ENCODE results near the gene ZBTB5.
"Not testable (repeated sequence)": the region's sequence is repeated elsewhere in the genome, so short reads cannot be mapped to it uniquely, and the experiment has no call there.

Gene ZBTB5

GRCh38 chr9:37408933-37409710, 56.1 kb downstream of the ZBTB5 start:
- peak; percentile 66 to 72 (median 68) for DNase-seq
- H3K36me3 ChIP-seq (ENCODE audit: control insufficient read depth, insufficient read depth, low read length): no peaks in the 10 kb centered on the region
- H3K9me3 ChIP-seq (ENCODE audit: control insufficient read depth, low read length): no peaks in the 10 kb centered on the region
- no peak overlapping the region for H3K27ac ChIP-seq (ENCODE audit: insufficient read depth, low read length, poor library complexity, severe bottlenecking)
- H3K27me3 ChIP-seq (replicated peaks; ENCODE audit: control insufficient read depth, insufficient read depth, low read length, poor library complexity, severe bottlenecking): no peaks in the 10 kb centered on the region
- H3K4me3 ChIP-seq (ENCODE audit: insufficient read depth, low read depth, low read length, poor library complexity, severe bottlenecking): no peak overlapping the region
- H3K4me1 ChIP-seq (ENCODE audit: control insufficient read depth, insufficient read depth, low read length, poor library complexity, severe bottlenecking): peaks cover 19% of the 10 kb centered on the region

- Histone ChIP-seq H3K36me3 (ENCODE audit: control insufficient read depth, insufficient read depth, low read length) (no peaks in the 10 kb centered on the region), H3K4me3 (ENCODE audit: insufficient read depth, low read depth, low read length, poor library complexity, severe bottlenecking) (no peak overlapping the region), H3K27ac (ENCODE audit: insufficient read depth, low read length, poor library complexity, severe bottlenecking) (no peak overlapping the region), H3K9me3 (ENCODE audit: control insufficient read depth, low read length) (no peaks in the 10 kb centered on the region), H3K4me1 (ENCODE audit: control insufficient read depth, insufficient read depth, low read length, poor library complexity, severe bottlenecking) (peaks cover 19% of the 10 kb centered on the region), H3K27me3 (replicated peaks; ENCODE audit: control insufficient read depth, insufficient read depth, low read length, poor library complexity, severe bottlenecking) (no peaks in the 10 kb centered on the region)
- no peak for DNase-seq
Measured at GRCh38 chr9:37407468-37407867, 57.8 kb downstream of the ZBTB5 start.

- no peaks in the 10 kb centered on the region for H3K36me3 ChIP-seq (ENCODE audit: control insufficient read depth, insufficient read depth, low read length)
- H3K27ac ChIP-seq (ENCODE audit: insufficient read depth, low read length, poor library complexity, severe bottlenecking): no peak overlapping the region
- no peaks in the 10 kb centered on the region for H3K9me3 ChIP-seq (ENCODE audit: control insufficient read depth, low read length)
- DNase-seq: no peak
- H3K4me1 ChIP-seq (ENCODE audit: control insufficient read depth, insufficient read depth, low read length, poor library complexity, severe bottlenecking): peaks cover 19% of the 10 kb centered on the region
- H3K27me3 ChIP-seq (replicated peaks; ENCODE audit: control insufficient read depth, insufficient read depth, low read length, poor library complexity, severe bottlenecking): no peaks in the 10 kb centered on the region
- no peak overlapping the region for H3K4me3 ChIP-seq (ENCODE audit: insufficient read depth, low read depth, low read length, poor library complexity, severe bottlenecking)
Measured at GRCh38 chr9:37406603-37407401, 58.4 kb downstream of the ZBTB5 start.

- Histone ChIP-seq H3K27me3 (replicated peaks; ENCODE audit: control insufficient read depth, insufficient read depth, low read length, poor library complexity, severe bottlenecking) (no peaks in the 10 kb centered on the region), H3K9me3 (ENCODE audit: control insufficient read depth, low read length) (no peaks in the 10 kb centered on the region), H3K36me3 (ENCODE audit: control insufficient read depth, insufficient read depth, low read length) (no peaks in the 10 kb centered on the region), H3K27ac (ENCODE audit: insufficient read depth, low read length, poor library complexity, severe bottlenecking) (no peak overlapping the region), H3K4me3 (ENCODE audit: insufficient read depth, low read depth, low read length, poor library complexity, severe bottlenecking) (no peak overlapping the region), H3K4me1 (ENCODE audit: control insufficient read depth, insufficient read depth, low read length, poor library complexity, severe bottlenecking) (peaks cover 19% of the 10 kb centered on the region)
- DNase-seq: no peak
Measured at GRCh38 chr9:37405764-37406380, 59.4 kb downstream of the ZBTB5 start.

- Histone ChIP-seq H3K27me3 (replicated peaks; ENCODE audit: control insufficient read depth, insufficient read depth, low read length, poor library complexity, severe bottlenecking) (no peaks in the 10 kb centered on the region), H3K4me3 (ENCODE audit: insufficient read depth, low read depth, low read length, poor library complexity, severe bottlenecking) (no peak overlapping the region), H3K27ac (ENCODE audit: insufficient read depth, low read length, poor library complexity, severe bottlenecking) (no peak overlapping the region), H3K36me3 (ENCODE audit: control insufficient read depth, insufficient read depth, low read length) (no peaks in the 10 kb centered on the region), H3K9me3 (ENCODE audit: control insufficient read depth, low read length) (no peaks in the 10 kb centered on the region), H3K4me1 (ENCODE audit: control insufficient read depth, insufficient read depth, low read length, poor library complexity, severe bottlenecking) (peaks cover 17% of the 10 kb centered on the region)
- DNase-seq: no peak
Measured at GRCh38 chr9:37405350-37405749, 59.9 kb downstream of the ZBTB5 start.

GRCh38 chr9:37404590-37404989, 60.7 kb downstream of the ZBTB5 start:
- no peaks in the 10 kb centered on the region for H3K27me3 ChIP-seq (replicated peaks; ENCODE audit: control insufficient read depth, insufficient read depth, low read length, poor library complexity, severe bottlenecking)
- peaks cover 10% of the 10 kb centered on the region for H3K4me1 ChIP-seq (ENCODE audit: control insufficient read depth, insufficient read depth, low read length, poor library complexity, severe bottlenecking)
- DNase-seq: no peak
- H3K36me3 ChIP-seq (ENCODE audit: control insufficient read depth, insufficient read depth, low read length): no peaks in the 10 kb centered on the region
- H3K4me3 ChIP-seq (ENCODE audit: insufficient read depth, low read depth, low read length, poor library complexity, severe bottlenecking): no peak overlapping the region
- no peaks in the 10 kb centered on the region for H3K9me3 ChIP-seq (ENCODE audit: control insufficient read depth, low read length)
- H3K27ac ChIP-seq (ENCODE audit: insufficient read depth, low read length, poor library complexity, severe bottlenecking): no peak overlapping the region

GRCh38 chr9:37399336-37399735, 65.9 kb downstream of the ZBTB5 start:
- Histone ChIP-seq H3K27me3 (replicated peaks; ENCODE audit: control insufficient read depth, insufficient read depth, low read length, poor library complexity, severe bottlenecking) (no peaks in the 10 kb centered on the region), H3K36me3 (ENCODE audit: control insufficient read depth, insufficient read depth, low read length) (no peaks in the 10 kb centered on the region), H3K4me3 (ENCODE audit: insufficient read depth, low read depth, low read length, poor library complexity, severe bottlenecking) (no peak overlapping the region), H3K27ac (ENCODE audit: insufficient read depth, low read length, poor library complexity, severe bottlenecking) (no peak overlapping the region), H3K9me3 (ENCODE audit: control insufficient read depth, low read length) (no peaks in the 10 kb centered on the region), H3K4me1 (ENCODE audit: control insufficient read depth, insufficient read depth, low read length, poor library complexity, severe bottlenecking) (no peaks in the 10 kb centered on the region)
- no peak for DNase-seq

GRCh38 chr9:37398464-37399025, 66.7 kb downstream of the ZBTB5 start:
- H3K4me1 ChIP-seq (ENCODE audit: control insufficient read depth, insufficient read depth, low read length, poor library complexity, severe bottlenecking): no peaks in the 10 kb centered on the region
- no peaks in the 10 kb centered on the region for H3K36me3 ChIP-seq (ENCODE audit: control insufficient read depth, insufficient read depth, low read length)
- no peak for DNase-seq

GRCh38 chr9:37397948-37398347, 67.3 kb downstream of the ZBTB5 start:
- not testable (repeated sequence) for H3K27ac ChIP-seq (ENCODE audit: insufficient read depth, low read length, poor library complexity, severe bottlenecking); H3K9me3 ChIP-seq (ENCODE audit: control insufficient read depth, low read length); H3K4me3 ChIP-seq (ENCODE audit: insufficient read depth, low read depth, low read length, poor library complexity, severe bottlenecking); H3K27me3 ChIP-seq (replicated peaks; ENCODE audit: control insufficient read depth, insufficient read depth, low read length, poor library complexity, severe bottlenecking); H3K36me3 ChIP-seq (ENCODE audit: control insufficient read depth, insufficient read depth, low read length); DNase-seq; H3K4me1 ChIP-seq (ENCODE audit: control insufficient read depth, insufficient read depth, low read length, poor library complexity, severe bottlenecking)

More at GRCh38 chr9:37398464-37399025, 66.7 kb downstream of the ZBTB5 start:
- H3K27ac ChIP-seq (ENCODE audit: insufficient read depth, low read length, poor library complexity, severe bottlenecking): no peak overlapping the region
- H3K4me3 ChIP-seq (ENCODE audit: insufficient read depth, low read depth, low read length, poor library complexity, severe bottlenecking): no peak overlapping the region
- no peaks in the 10 kb centered on the region for H3K27me3 ChIP-seq (replicated peaks; ENCODE audit: control insufficient read depth, insufficient read depth, low read length, poor library complexity, severe bottlenecking)
- H3K9me3 ChIP-seq (ENCODE audit: control insufficient read depth, low read length): no peaks in the 10 kb centered on the region
